ENCODE measurements around the gene KLHL18.

Gene KLHL18

DNA sequence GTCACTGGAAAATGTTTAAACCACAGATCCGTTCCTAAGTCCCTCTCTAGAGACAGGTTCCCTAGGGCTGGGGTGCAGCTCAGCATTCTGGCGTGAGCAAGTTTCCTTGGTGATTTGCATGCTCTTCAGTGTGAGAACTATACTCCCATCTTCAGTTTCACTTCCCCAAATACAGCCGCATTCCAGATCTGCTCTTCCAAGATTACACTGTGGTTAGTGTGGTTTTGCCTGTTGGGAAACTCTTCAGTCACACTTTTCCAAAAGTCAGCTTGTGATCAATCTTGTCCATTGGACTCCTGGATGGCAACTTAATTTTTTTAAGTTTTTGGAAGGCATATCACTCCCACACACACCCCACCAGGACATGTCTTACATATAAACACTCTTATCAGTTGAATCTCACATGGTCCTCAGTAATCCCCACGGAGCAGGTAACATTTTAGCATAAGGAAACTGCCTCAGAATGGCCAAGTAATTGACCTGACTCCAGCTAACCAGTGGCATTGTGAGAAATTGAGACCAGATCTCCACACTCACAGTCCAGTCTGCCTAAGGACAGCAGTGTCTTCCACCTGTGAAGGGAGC is 64.6 kb downstream of the KLHL18 start:
- no peak overlapping the region for H3K4me3 ChIP-seq (ENCODE audit: low read depth, low read length, poor library complexity, severe bottlenecking)
- H4K20me1 ChIP-seq (ENCODE audit: insufficient read depth, low read length): no peaks in the 10 kb centered on the region
- no peak overlapping the region for H2AFZ ChIP-seq (ENCODE audit: low read length)
- H3K27me3 ChIP-seq (ENCODE audit: insufficient read depth, low read length): no peaks in the 10 kb centered on the region
- no peaks in the 10 kb centered on the region for H3K9me2 ChIP-seq (ENCODE audit: low read depth, low read length)
- no peaks in the 10 kb centered on the region for H3F3A ChIP-seq (ENCODE audit: insufficient read depth, low read length)
- no peaks in the 10 kb centered on the region for H3K79me2 ChIP-seq (ENCODE audit: insufficient read depth, low read length)
- H3K36me3 ChIP-seq (ENCODE audit: insufficient read depth, low read length): peaks cover 37% of the 10 kb centered on the region
- H3K4me2 ChIP-seq (ENCODE audit: low read length): peak overlapping the region; percentile 4; the same call in 1 of the 2 replicates
- no peaks in the 10 kb centered on the region for H3K9me3 ChIP-seq (ENCODE audit: low read length)
- peaks cover 31% of the 10 kb centered on the region for H3K4me1 ChIP-seq (ENCODE audit: insufficient read depth, low read length, severe bottlenecking)
- TF ChIP-seq EZH2 (IDR thresholded peaks at IDR 0.05; ENCODE audit: borderline replicate concordance, low read length): no peak
- TF ChIP-seq, protein P1, sequence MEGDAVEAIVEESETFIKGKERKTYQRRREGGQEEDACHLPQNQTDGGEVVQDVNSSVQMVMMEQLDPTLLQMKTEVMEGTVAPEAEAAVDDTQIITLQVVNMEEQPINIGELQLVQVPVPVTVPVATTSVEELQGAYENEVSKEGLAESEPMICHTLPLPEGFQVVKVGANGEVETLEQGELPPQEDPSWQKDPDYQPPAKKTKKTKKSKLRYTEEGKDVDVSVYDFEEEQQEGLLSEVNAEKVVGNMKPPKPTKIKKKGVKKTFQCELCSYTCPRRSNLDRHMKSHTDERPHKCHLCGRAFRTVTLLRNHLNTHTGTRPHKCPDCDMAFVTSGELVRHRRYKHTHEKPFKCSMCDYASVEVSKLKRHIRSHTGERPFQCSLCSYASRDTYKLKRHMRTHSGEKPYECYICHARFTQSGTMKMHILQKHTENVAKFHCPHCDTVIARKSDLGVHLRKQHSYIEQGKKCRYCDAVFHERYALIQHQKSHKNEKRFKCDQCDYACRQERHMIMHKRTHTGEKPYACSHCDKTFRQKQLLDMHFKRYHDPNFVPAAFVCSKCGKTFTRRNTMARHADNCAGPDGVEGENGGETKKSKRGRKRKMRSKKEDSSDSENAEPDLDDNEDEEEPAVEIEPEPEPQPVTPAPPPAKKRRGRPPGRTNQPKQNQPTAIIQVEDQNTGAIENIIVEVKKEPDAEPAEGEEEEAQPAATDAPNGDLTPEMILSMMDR (IDR thresholded peaks at IDR 0.05; ENCODE audit: low read length): no peak
- no peak overlapping the region for H3K9ac ChIP-seq (ENCODE audit: low read length)
- peak overlapping the region; percentile 33 for H3K27ac ChIP-seq (ENCODE audit: low read depth, low read length, poor library complexity, severe bottlenecking)

DNA sequence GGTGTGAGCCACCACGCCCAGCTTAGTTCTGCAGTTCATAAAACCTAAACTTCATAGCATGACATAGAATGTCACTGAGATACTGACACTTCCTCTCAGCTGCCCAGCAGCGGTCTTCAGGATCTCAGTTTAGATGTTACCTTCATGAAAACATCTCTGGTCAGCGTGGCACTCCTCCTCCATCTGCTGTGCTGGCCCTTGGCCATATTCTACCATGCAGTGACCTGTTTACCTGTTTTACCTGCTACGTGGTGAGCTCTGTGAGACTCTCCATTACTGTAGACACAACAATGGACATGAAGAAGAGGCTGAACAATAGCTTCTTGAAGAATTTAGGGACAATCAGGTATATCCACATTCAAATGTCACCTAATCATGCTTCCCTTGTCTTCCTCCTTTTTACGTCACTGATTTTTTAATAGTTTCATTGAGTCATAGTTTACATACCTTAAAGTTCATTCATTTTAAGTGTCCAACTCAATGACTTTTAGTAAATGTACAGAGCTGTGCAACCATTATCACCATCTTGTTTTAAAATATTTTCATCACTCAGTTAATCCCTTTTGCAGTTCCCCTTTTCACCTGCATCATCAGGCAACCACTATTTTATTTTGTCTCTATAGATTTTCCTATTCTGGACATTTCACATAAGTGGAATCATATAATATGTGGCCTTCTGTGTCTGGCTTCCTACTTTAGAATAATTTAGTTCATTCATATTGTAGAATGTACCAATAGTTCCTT is 65.8 kb downstream of the KLHL18 start:
- Histone ChIP-seq H4K20me1 (ENCODE audit: insufficient read depth, low read length) (no peaks in the 10 kb centered on the region), H3F3A (ENCODE audit: insufficient read depth, low read length) (no peaks in the 10 kb centered on the region), H3K4me3 (ENCODE audit: low read depth, low read length, poor library complexity, severe bottlenecking) (no peak overlapping the region), H3K27me3 (ENCODE audit: insufficient read depth, low read length) (no peaks in the 10 kb centered on the region), H3K9ac (ENCODE audit: low read length) (no peak overlapping the region), H2AFZ (ENCODE audit: low read length) (no peak overlapping the region), H3K36me3 (ENCODE audit: insufficient read depth, low read length) (peaks cover 27% of the 10 kb centered on the region), H3K79me2 (ENCODE audit: insufficient read depth, low read length) (no peaks in the 10 kb centered on the region), H3K27ac (ENCODE audit: low read depth, low read length, poor library complexity, severe bottlenecking) (no peak overlapping the region), H3K9me2 (ENCODE audit: low read depth, low read length) (no peaks in the 10 kb centered on the region), H3K4me2 (ENCODE audit: low read length) (no peak overlapping the region), H3K4me1 (ENCODE audit: insufficient read depth, low read length, severe bottlenecking) (peaks cover 22% of the 10 kb centered on the region), H3K9me3 (ENCODE audit: low read length) (no peaks in the 10 kb centered on the region)
- no peak for TF ChIP-seq EZH2 (IDR thresholded peaks at IDR 0.05; ENCODE audit: borderline replicate concordance, low read length)
- TF ChIP-seq, protein P1 (IDR thresholded peaks at IDR 0.05; ENCODE audit: low read length): no peak

DNA sequence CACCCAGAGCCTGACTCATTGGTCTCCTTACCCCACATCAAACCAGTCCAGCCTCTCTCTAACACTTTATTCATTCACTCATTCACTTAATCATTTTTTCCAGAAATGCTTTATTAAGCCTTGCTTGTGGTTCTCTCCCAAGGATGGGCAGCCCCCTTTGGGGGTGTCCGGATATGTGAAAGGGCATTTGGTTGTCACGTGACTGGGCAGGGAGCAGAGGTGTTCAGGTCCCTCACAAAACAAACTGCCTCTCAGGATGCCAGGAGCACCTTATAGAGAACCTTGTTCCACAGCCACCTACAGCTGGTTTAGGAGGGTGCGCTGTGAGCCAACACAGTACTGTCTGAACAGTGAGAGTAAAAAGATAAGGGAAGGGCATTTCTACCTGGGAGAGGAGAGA is 72.3 kb downstream of the KLHL18 start:
- no peak overlapping the region for H2AFZ ChIP-seq (ENCODE audit: low read length)

More for the DNA sequence above, 72.3 kb downstream of the KLHL18 start:
- H3K36me3 ChIP-seq (ENCODE audit: insufficient read depth, low read length): no peaks in the 10 kb centered on the region; the same call in 1 of the 2 replicates
- H3K4me2 ChIP-seq (ENCODE audit: low read length): no peak overlapping the region
- no peak overlapping the region for H3K4me3 ChIP-seq (ENCODE audit: low read depth, low read length, poor library complexity, severe bottlenecking)
- peaks cover 8% of the 10 kb centered on the region; the same call in 1 of the 2 replicates for H3K9me3 ChIP-seq (ENCODE audit: low read length)
- H3K27ac ChIP-seq (ENCODE audit: low read depth, low read length, poor library complexity, severe bottlenecking): no peak overlapping the region
- H3K79me2 ChIP-seq (ENCODE audit: insufficient read depth, low read length): no peaks in the 10 kb centered on the region
- H3K9me2 ChIP-seq (ENCODE audit: low read depth, low read length): no peaks in the 10 kb centered on the region
- H3K9ac ChIP-seq (ENCODE audit: low read length): no peak overlapping the region
- no peaks in the 10 kb centered on the region for H3K27me3 ChIP-seq (ENCODE audit: insufficient read depth, low read length)
- TF ChIP-seq, protein P1 (IDR thresholded peaks at IDR 0.05; ENCODE audit: low read length): no peak
- no peak for TF ChIP-seq EZH2 (IDR thresholded peaks at IDR 0.05; ENCODE audit: borderline replicate concordance, low read length)
- no peaks in the 10 kb centered on the region for H4K20me1 ChIP-seq (ENCODE audit: insufficient read depth, low read length)
- no peaks in the 10 kb centered on the region for H3F3A ChIP-seq (ENCODE audit: insufficient read depth, low read length)
- H3K4me1 ChIP-seq (ENCODE audit: insufficient read depth, low read length, severe bottlenecking): no peaks in the 10 kb centered on the region
